MM.1S (cell line): ENCODE data around the gene APCDD1L.

ENCODE experiments used
- DNase-seq: peaks from one replicate; pipeline ENCODE4 v3.0.0-alpha.2; 2015
- H2AFZ ChIP-seq: fragments of 300-600 bp; sonication (generic); 2 replicates; pipeline ENCODE4 v1.6.0; 2016; ENCODE audit warnings: antibody characterized with exemption, low read length
- H3F3A ChIP-seq: fragments of 300-600 bp; sonication (generic); 2 replicates; pipeline ENCODE4 v1.6.1; 2016; ENCODE audit warnings: mild to moderate bottlenecking, antibody characterized with exemption, low read length, moderate library complexity, mixed read lengths; ENCODE audit not compliant: insufficient read depth
- H3K27ac ChIP-seq: fragments of 300-600 bp; sonication (generic); 2 replicates; pipeline ENCODE4 v1.5.1; 2016; ENCODE audit warnings: mild to moderate bottlenecking, low read length
- H3K27me3 ChIP-seq: fragments of 300-600 bp; sonication (generic); replicated peaks from 2 replicates; pipeline ENCODE4 v1.6.0; 2016; ENCODE audit warnings: low read length; ENCODE audit not compliant: insufficient read depth
- H3K36me3 ChIP-seq: fragments of 300-600 bp; sonication (generic); replicated peaks from 2 replicates; pipeline ENCODE4 v1.6.1; 2016; ENCODE audit warnings: mild to moderate bottlenecking, low read length, mixed read lengths; ENCODE audit not compliant: insufficient read depth
- H3K4me1 ChIP-seq: fragments of 300-600 bp; sonication (generic); 2 replicates; pipeline ENCODE4 v1.6.1; 2016; ENCODE audit warnings: low read length, mixed read lengths
- H3K4me2 ChIP-seq: fragments of 300-600 bp; sonication (generic); 2 replicates; pipeline ENCODE4 v1.6.0; 2016; ENCODE audit warnings: low read depth, low read length
- H3K4me3 ChIP-seq: fragments of 300-600 bp; sonication (generic); 2 replicates; pipeline ENCODE4 v1.5.1; 2016; ENCODE audit warnings: low read length, mixed read lengths
- H3K79me2 ChIP-seq: fragments of 300-600 bp; sonication (generic); 2 replicates; pipeline ENCODE4 v1.6.1; 2016; ENCODE audit warnings: mixed run types, low read length, mixed read lengths
- H3K9ac ChIP-seq: fragments of 300-600 bp; sonication (generic); 2 replicates; pipeline ENCODE4 v1.6.1; 2016; ENCODE audit warnings: low read length, mixed read lengths
- H3K9me2 ChIP-seq: fragments of 300-600 bp; sonication (generic); replicated peaks from 2 replicates; pipeline ENCODE4 v1.6.1; 2016; ENCODE audit warnings: mild to moderate bottlenecking, low read length, mixed read lengths; ENCODE audit not compliant: insufficient read depth
- H3K9me3 ChIP-seq: fragments of 300-600 bp; sonication (generic); replicated peaks from 2 replicates; pipeline ENCODE4 v1.6.1; 2016; ENCODE audit warnings: mild to moderate bottlenecking, low read length, mixed read lengths; ENCODE audit not compliant: insufficient read depth
- H4K20me1 ChIP-seq: fragments of 300-600 bp; sonication (generic); 2 replicates; pipeline ENCODE4 v1.6.1; 2016; ENCODE audit warnings: mild to moderate bottlenecking, low read length, moderate library complexity, mixed read lengths; ENCODE audit not compliant: insufficient read depth
- EZH2 ChIP-seq: fragments of 300-600 bp; sonication (generic); optimal IDR thresholded peaks from 2 replicates; pipeline ENCODE3; 2017; ENCODE audit warnings: low read depth, mild to moderate bottlenecking, antibody characterized with exemption, low read length, mixed read lengths
- EZH2phosphoT487 ChIP-seq: fragments of 300-600 bp; sonication (generic); IDR thresholded peaks from 2 replicates; pipeline ENCODE4 v1.6.1; 2018; ENCODE audit warnings: antibody characterized with exemption, low read length
- TF ChIP-seq, protein P1 (sequence below): fragments of 300-600 bp; sonication (generic); IDR thresholded peaks from 2 replicates; pipeline ENCODE4 v1.5.1; 2016; ENCODE audit warnings: antibody characterized with exemption, low read length, mixed read lengths

Gene APCDD1L

DNA sequence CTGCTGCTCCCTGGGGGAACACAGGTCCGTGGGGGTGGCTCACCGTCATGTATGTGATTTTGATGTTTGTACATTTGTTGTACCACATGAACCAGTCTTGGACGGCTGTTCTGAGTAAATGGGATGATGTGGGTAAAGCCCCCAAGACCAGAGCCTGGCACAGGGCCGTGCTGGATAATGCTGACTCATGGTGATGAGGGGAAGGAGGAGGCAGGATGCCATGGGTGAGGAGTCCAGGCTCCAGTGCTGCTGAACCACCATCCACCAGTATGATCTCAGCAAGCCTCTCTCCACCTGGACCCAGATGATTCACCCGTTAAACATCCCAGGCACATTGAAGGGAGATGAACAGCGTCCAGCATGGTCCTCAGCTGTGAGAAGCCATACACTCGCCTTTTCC lies 9.6 kb upstream of the APCDD1L start:
- no peak for DNase-seq
- no peaks in the 10 kb centered on the region for H3K9me3 ChIP-seq
- peaks cover 32% of the 10 kb centered on the region for H3K27me3 ChIP-seq
- H3K9me2 ChIP-seq = no peaks in the 10 kb centered on the region
- no peak overlapping the region for H3K4me3 ChIP-seq
- H3K27ac ChIP-seq = no peak overlapping the region
- no peaks in the 10 kb centered on the region for H3F3A ChIP-seq
- H3K79me2 ChIP-seq = no peaks in the 10 kb centered on the region
- TF ChIP-seq, protein P1, sequence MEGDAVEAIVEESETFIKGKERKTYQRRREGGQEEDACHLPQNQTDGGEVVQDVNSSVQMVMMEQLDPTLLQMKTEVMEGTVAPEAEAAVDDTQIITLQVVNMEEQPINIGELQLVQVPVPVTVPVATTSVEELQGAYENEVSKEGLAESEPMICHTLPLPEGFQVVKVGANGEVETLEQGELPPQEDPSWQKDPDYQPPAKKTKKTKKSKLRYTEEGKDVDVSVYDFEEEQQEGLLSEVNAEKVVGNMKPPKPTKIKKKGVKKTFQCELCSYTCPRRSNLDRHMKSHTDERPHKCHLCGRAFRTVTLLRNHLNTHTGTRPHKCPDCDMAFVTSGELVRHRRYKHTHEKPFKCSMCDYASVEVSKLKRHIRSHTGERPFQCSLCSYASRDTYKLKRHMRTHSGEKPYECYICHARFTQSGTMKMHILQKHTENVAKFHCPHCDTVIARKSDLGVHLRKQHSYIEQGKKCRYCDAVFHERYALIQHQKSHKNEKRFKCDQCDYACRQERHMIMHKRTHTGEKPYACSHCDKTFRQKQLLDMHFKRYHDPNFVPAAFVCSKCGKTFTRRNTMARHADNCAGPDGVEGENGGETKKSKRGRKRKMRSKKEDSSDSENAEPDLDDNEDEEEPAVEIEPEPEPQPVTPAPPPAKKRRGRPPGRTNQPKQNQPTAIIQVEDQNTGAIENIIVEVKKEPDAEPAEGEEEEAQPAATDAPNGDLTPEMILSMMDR = no peak
- TF ChIP-seq EZH2 (no peak), EZH2phosphoT487 (no peak)
- H4K20me1 ChIP-seq = no peaks in the 10 kb centered on the region
- H3K4me1 ChIP-seq = no peaks in the 10 kb centered on the region
- H3K4me2 ChIP-seq = no peak overlapping the region
- no peak overlapping the region for H2AFZ ChIP-seq
- H3K9ac ChIP-seq = no peak overlapping the region
- no peaks in the 10 kb centered on the region for H3K36me3 ChIP-seq

DNA sequence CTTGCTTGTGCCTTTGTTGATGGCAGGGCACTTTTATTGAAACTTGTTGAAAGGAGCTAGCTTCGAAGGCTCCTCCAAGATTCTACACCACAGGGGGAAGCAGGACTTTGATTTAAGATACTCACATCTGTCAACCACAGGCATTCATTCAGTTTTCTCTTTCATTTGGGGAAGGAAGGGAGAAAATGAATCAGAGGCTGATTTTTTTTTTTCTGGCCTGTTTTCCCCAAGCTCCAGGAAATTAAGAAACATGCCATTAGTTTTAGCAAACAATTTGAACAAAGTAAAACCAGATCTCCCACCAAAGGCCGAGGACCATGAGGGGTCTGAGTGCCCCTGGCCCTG lies 8.7 kb upstream of the APCDD1L start:
- no peak overlapping the region for H2AFZ ChIP-seq
- no peaks in the 10 kb centered on the region for H4K20me1 ChIP-seq
- DNase-seq = no peak
- H3K4me3 ChIP-seq = no peak overlapping the region
- H3K9me3 ChIP-seq = no peaks in the 10 kb centered on the region
- H3K4me1 ChIP-seq = no peaks in the 10 kb centered on the region
- no peak for TF ChIP-seq EZH2
- no peak for TF ChIP-seq EZH2phosphoT487
- TF ChIP-seq, protein P1 = no peak
- no peaks in the 10 kb centered on the region for H3K36me3 ChIP-seq
- no peak overlapping the region for H3K9ac ChIP-seq
- H3K9me2 ChIP-seq = no peaks in the 10 kb centered on the region
- H3K79me2 ChIP-seq = no peaks in the 10 kb centered on the region
- no peak overlapping the region for H3K4me2 ChIP-seq
- H3K27me3 ChIP-seq = peaks cover 39% of the 10 kb centered on the region
- no peaks in the 10 kb centered on the region for H3F3A ChIP-seq
- no peak overlapping the region for H3K27ac ChIP-seq

DNA sequence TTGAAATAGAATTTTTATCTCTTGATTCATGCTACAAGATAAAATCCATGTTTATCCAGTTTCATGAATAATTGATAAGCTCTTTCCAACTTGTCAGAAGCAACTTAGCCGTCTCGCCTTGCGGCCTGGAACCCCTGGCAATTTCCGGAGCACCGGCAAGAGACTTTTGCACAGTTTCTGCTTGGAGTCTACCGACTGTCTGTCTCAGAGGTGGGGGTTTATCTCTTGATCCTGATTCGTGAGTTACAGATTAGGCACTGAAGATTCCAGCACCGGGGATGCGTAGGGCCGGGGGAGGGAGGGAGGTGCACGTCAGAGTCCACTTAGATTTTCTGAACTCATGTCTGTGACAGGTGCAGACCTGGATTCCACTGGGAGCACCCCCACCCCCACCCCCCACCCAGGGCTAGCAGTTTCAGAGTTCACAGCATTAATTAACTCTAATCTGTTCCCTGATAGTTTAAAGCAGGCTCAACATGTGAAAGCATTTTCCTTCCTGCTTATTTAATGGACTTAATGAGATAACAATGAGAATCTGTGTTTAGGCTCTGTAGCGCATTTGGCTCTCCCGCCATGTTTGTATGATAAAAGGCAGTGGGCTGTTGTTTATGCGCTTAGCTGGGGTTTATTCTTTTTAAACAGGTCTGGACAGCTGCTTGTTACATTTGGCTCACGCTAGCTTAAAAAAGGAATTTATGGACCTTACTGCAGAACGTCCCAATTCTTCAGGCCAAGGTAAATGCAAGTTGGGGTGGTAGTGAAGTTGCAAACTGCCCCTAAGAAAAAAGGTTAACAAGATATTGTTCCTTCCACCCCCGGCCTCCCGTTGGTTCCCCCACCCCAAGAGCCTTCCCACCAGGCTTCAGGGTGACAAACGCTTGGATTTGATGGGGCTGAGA lies 8.1 kb upstream of the APCDD1L start:
- Histone ChIP-seq H3K27ac (no peak overlapping the region), H3K9ac (no peak overlapping the region), H3K27me3 (peaks cover 45% of the 10 kb centered on the region), H3K4me3 (no peak overlapping the region), H3K79me2 (no peaks in the 10 kb centered on the region), H3K4me1 (no peaks in the 10 kb centered on the region), H3K9me3 (no peaks in the 10 kb centered on the region), H4K20me1 (no peaks in the 10 kb centered on the region), H3K9me2 (no peaks in the 10 kb centered on the region), H3K4me2 (no peak overlapping the region), H3K36me3 (no peaks in the 10 kb centered on the region), H2AFZ (no peak overlapping the region), H3F3A (no peaks in the 10 kb centered on the region)
- no peak for DNase-seq
- no peak for TF ChIP-seq EZH2
- no peak for TF ChIP-seq EZH2phosphoT487
- TF ChIP-seq, protein P1 = no peak
